Measurements from ENCODE around the gene C1QTNF1.
"Not testable (repeated sequence)": the region's sequence is repeated elsewhere in the genome, so short reads cannot be mapped to it uniquely, and the experiment has no call there.

C1QTNF1 gene

DNA sequence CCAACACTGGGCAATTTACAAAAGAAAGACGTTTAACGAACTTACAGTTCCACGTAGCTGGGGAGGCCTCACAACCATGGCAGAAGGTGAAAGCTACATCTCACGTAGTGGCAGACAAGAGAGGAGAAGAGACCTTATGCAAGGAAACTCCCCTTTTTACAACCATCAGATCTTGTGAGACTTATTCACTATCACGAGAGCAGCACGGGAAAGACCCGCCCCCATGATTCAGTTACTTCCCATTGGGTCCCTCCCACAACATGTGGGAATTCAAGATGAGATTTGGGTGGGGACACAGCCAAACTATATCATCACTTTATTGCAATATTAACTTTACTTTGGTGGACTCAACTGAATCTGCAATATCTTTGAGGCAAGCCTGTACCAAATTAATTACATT lies 38.7 kb downstream of the C1QTNF1 start:
- DNase-seq: no peak

GRCh38 chr17:79064026-79064425 lies 40.1 kb downstream of the C1QTNF1 start:
- no peak for DNase-seq

DNA sequence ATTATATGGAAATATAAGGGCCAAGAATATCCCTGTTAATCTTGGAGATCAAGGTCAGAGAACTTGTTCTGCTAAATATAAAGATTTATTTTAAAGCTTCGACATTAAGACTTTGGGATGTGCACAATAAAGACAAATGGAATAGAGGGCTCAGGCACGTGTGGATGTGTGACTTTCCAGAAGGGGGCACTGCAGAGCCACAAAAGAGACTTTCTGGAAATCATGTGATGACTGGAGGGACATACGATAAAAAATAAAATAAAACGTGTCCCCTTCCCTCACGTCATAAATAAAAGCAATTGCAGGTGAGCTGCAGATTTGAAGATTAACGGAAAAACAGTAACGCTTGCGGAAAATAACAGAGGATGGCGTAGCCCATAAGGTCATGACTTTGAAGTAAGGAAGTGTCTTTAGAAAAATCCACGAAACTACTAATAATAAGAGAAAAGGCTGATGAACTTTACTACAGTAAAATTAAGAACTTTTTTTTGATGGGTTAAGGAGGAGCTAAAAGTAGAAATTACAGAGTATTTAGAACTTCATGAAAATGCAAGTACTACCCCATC lies 41.2 kb downstream of the C1QTNF1 start:
- DNase-seq: peak; percentile 10

DNA sequence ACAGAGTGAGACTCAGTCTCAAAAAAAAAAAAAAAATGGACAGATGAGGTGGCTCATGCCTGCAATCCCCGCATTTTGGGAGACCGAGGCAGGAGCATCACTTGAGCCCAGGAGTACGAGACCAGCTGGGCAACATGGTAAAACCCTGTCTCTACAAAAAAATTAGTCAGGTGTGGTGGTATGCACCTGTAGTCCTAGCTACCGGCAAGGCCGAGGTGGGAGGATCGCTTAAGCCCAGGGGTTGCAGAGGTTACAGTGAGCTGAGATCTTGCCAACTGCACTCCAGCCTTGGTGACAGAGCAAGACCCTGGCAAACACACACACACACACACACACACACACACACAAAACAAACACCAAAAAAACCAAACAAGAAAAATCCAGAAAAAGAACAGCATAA lies 43.0 kb downstream of the C1QTNF1 start:
- DNase-seq: no peak

- DNase-seq: no peak
These were observed 46.4 kb downstream of the C1QTNF1 start for GRCh38 chr17:79070266-79070880.

- no peak for DNase-seq
These were observed 47.3 kb downstream of the C1QTNF1 start for GRCh38 chr17:79071161-79071740.

- no peak for DNase-seq
These were observed 48.6 kb downstream of the C1QTNF1 start for GRCh38 chr17:79072544-79072943.

DNA sequence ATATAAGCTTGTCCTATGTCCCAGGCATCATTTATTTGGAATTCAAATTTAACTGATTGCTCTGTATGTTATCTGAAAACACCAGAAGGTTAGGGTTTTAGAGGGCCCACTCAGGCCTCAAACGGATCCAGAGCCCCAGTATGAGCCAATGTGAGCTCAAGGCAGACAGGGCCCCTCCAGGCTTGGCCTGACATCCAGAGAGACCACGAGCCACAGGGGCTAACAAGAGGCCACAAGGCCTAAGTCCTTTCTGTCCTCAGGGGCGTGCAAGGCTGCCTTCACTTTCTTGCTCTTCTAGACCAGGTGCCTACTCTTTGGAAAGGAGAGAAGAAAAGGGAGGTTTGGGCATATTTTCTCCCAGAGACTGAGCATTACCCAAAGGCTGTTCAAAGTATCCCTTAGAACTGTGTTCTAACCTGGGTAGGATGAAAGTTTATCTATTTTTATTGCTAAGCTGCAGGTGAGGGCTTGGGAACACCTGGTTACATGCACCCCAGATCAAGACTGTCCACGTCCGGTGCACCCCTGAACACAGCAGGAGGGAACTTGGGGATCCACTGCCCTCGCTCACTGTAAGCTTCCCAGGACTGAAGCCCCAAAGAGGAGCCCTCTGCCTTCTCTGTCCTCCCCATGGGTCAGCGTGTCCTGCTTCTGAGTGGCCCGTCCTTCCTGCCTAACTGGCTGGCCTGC lies 49.2 kb downstream of the C1QTNF1 start:
- DNase-seq: no peak

- DNase-seq: no peak
These were observed 49.7 kb downstream of the C1QTNF1 start for GRCh38 chr17:79073706-79074088.

GRCh38 chr17:79074121-79074648 lies 50.2 kb downstream of the C1QTNF1 start:
- DNase-seq: not testable (repeated sequence)

DNA sequence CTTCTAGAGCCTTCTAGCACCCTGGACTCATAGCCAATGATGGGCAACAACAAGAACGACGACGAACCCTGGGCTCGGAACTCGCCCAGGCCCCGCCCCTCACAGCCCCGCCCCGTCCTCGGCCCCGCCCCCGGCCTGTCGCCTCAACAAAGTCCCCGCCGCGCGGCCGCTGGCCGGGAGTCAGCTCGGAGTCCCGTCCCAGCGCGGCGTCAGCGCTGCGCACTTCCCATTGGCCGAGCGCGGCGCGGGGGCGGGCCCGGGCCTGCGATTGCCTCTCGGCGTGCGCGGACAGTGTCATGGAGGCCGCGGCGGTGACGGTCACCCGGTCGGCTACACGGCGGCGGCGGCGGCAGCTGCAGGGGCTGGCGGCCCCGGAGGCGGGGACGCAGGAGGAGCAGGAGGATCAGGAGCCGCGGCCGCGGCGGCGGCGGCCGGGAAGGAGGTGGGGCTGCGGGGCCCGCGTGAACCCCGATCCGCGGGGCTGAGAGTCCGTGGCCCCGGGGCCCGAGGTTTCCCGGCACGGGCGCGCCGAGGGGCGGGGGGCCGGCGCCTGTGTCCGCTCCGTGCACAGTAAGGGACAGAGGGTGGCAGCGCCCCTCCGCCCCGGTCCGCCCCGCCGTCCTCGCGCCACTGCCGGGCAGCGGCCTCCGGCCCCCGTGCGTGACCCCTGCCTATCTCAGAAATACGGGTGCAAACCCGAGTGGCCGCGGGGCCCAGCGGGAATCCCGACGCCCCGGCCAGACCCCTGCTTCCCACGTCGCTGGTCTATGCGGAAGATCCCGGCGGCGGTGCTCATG lies 50.9 kb downstream of the C1QTNF1 start, which contains the start of gene ENGASE:
Gene ENGASE (plus strand): TSS at position 176 of the 797 bp plus-strand sequence. CDS start 121 bp downstream, at position 297.
- DNase-seq: peak; percentile 73

DNA sequence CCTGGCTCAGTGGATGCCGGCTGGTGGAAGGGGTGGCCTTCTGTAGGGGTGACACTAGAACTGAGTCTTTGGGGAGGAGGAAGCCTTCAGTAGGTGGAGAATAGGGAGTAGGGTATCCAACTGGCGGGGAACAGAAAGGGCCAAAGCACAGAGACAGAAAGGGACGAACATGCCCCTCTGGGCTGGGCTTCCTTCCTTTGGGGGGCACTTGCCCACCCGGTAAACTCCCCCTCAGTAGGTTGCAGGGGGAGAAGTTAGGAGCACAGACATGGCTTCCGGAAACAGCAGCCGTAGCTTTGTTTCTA lies 51.4 kb downstream of the C1QTNF1 start:
- DNase-seq: no peak

GRCh38 chr17:79075861-79076406 lies 52.0 kb downstream of the C1QTNF1 start:
- DNase-seq: no peak

DNA sequence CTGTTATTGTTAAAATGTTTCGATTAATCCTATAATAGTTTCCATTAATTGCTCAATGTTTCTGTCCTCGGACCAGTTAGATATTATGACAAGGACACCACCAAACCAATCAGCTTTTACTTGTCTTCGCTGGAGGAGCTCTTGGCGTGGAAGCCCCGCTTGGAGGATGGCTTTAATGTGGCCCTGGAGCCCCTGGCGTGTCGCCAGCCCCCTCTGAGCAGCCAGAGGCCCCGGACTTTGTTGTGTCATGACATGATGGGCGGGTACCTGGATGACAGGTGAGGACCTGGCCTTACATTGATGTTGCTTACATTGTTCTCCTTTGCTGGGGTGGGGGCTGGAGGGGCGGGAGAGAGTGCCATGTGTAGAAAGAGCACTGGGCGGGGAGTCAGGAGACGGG lies 53.6 kb downstream of the C1QTNF1 start:
- DNase-seq: no peak

DNA sequence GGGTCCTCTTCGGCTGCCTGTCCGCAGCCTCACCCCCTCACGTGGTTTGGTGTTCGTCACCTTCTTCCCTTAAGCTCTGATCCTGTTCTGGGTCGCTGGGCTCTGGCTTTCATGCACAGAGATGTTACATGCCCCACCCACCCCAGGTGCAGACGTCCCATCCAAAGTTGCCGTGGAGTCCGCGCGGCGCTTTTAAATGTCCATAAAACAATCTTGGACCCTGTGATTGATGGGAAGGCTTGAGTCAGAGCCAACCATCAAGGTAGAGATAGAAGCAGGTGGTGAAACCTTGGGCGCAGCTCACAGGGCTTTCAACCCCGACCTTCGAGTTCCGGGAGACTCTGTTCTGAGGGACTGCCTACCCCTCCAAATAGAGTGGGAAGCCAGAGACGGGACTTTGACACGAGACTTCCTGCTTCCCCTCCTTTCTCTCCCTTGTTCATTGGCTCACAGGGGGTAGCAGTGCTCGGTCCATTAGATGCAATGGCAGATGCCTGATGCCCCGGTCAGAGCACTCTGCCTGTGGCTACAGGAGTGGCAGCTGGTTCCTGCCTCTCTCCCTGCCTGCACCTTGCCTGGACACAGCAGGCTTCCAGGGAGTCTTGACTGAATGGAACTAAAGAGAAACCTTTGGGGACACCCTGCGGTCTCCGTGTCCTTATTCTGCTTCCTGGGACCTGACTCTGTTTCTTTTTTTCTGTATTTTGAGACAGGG lies 54.7 kb downstream of the C1QTNF1 start:
- no peak for DNase-seq

DNA sequence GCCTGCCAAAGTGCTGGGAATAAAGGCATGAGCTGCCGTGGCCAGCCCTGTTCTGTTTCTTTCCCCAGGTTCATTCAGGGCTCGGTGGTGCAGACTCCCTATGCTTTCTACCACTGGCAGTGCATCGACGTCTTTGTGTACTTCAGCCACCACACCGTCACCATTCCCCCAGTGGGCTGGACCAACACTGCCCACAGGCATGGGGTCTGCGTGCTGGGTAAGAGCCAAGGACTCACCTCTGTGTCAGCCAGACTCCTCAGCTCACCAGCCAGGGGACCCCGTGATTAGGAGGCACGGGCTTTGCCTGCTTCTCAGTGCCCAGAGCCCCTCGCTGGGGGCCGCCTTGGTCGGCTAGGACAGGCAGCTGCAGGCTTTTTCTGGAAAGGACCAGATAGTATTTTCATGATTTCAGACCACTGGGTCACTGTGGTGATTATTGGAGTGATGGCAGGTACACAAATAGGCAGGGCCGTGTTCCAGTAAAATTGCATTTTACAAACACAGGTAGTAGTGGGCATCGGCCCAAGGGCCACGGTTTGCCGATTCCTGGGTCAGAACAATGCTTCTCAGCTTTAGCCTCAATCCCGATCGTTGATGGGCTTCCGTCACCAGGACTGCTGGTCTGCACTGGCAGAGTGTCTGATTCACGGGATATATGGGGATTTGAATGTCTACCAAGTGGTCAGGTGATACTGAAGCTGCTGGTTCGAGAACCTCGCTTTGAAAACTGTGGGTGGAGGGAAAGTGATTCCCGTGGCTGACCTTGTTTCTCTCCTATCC lies 55.6 kb downstream of the C1QTNF1 start:
- no peak for DNase-seq

GRCh38 chr17:79080349-79080748 lies 56.4 kb downstream of the C1QTNF1 start:
- no peak for DNase-seq

- DNase-seq: no peak
These were observed 56.9 kb downstream of the C1QTNF1 start for GRCh38 chr17:79080761-79081290.

DNA sequence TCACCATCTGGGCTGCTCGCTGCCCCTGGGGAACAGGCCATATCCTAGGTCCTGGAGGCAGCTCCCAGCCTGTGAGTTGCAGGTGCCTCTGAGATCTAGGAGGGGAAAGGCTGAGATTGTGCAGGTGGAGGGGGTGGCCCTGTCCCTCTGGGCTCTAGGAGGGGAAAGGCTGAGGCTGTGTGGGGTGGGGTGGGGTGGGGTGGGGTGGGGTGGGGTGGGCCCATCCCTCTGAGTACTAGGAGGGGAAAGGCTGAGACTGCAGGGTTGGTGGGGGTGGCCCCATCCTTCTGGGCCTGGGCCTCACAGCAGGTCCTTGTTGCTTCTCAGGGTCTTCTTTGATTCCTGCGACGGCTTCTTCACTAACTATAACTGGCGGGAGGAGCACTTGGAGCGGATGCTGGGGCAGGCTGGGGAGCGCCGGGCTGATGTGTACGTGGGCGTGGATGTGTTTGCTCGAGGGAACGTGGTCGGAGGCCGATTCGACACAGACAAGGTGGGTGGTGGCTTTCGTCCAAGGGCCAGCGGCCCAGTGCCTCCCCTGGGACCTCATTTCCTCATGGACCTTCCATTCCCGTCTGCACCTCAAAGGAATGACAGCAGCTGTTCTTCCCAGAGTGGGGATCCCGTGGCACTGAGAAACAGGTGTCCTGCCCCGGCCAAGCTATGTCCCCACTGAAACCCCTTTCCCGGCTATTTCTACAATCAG lies 57.8 kb downstream of the C1QTNF1 start:
- no peak for DNase-seq

All from NCI-H1694 (cell line).